ENCODE data around the gene KIF3C.
A peak's percentile ranks its signal among the peaks of the same experiment; 100 is the strongest.
"Not testable (repeated sequence)": the region's sequence is repeated elsewhere in the genome, so short reads cannot be mapped to it uniquely, and the experiment has no call there.

KIF3C gene

DNA sequence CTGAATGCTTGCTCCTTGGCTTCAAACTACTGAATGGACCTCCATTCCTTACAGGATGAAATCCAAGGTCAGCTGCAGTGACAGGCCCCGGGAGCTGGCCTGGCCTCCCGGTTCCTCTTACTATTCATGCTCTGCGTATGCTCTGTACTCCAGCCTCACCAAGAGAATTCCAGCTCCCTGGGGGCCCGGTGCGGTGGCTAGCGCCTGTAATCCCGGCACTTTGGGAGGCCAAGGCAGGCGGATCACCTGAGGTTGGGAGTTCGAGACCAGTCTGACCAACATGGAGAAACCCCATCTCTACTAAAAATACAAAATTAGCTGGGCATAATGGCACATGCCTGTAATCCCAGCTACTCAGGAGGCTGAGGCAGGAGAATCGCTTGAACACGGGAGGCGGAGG is 23.7 kb downstream of the KIF3C start:
- DNase-seq, result not testable (repeated sequence)

DNA sequence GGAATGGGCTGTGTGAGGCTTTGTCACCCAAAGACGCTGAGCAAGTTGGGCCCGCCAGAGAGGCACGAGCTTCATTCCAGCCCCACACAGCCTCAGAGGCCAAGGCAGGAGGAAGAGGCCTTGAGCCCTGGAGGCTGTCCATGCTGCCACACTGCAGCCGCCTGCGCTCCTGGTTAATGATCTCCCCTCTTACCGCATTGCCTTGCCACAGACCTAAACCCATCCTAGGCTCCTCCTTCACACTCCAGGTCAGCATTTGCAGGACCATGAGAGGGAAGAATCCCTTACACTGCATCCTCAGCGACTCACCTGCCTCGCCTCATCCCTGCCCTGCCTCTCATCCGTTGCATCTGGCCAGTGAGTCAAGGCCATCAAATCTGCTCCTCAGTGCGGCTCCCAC is 24.6 kb downstream of the KIF3C start:
- no peak for DNase-seq

DNA sequence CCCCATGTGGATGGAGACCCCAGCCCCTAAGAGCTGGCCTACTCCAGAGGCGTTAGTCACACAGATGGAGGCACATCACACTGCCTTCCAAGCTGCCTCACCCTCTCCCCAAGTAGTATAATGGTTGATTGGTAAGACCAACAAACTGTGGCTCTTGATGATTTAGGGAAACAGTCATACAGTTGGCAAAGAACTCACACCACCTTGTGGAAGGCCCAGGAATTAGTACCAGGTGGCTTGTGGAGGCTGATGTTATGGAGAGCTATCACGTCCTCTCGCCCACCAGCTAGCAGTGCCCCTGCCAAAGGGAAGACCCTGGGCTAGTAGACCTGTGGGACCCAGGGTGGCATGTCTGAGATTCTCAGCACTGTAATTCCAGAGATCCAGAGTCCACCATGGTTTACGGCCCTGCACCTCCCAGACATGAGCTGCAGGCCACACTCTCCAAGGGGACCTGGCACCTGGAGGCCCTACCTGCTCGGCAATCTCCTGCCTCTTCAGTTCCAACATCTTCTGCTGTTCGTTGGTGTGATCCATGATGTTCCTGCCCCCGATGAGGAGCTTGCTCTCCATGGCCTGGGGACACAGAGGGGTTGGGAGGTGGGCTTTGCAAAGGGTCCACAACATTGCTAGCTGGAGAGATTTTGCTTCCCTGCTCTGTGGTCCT is 26.3 kb downstream of the KIF3C start:
- DNase-seq, result no peak

DNA sequence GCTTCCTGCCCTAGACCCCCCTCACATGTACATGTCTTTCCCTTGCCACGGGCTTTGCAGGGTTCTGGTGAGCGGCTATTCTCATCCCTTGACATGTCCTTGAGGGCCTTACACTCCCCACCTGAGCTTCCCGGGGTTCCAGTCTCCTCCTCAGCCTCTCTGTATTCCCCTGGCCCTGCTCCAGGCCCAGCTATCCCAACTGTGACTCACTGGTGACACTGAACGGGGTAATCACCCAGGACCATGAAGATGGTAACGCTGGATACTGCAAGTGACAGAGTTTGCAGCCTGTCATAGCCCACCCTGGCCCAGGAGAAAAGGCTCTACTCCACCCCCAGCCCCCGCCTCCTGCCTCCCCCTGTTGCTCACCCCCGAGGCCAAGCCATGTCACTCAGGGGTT is 27.3 kb downstream of the KIF3C start:
- no peak for DNase-seq

DNA sequence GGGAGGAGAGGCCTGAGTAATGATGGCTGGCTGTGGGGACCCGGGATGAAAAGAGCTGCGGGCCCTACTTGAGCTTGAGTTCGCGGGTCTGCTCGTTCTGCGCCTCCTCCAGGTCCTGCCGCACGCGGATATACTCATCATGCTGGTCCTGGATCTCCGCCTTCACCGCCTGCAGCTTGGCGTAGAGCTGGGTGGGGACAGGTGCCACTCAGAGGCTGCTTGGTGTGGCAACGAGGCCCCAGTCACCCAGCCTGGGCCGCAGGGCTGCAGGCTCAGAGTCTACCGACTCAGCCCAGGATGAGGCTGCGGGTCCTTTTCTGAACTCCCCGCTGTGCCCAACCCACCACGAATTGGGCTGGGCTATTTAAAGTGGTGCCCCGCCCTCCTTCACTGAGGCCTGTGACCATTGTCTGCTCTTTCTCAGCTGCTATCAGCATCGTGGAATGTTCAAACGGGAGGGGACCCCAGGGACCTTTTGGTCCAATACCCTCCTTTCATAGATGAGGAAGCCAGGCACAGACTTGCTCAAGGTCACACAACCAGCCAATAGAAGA is 28.0 kb downstream of the KIF3C start:
- no peak for DNase-seq

DNA sequence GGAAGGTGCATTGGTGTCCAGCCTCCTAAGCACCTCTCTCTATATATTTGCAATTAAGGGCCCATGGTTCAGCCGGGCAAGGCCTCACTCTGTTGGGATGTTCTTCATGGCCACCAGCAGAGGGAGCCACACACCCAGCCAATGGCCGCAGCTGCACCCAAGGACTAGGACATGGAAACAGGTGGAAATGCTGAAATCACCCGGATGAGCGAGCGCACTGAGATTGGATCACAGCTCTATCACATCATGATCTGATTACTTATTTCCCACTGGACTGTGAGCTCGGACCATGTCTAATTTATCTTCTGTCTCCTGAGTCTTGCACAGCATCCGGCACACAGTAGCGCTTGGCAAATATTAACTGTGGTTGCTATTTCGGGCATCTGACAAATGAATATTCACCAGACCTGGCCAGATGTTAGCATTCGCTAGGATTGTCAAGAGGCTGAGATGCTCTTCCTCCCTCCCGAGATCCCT is 31.2 kb downstream of the KIF3C start:
- DNase-seq, result no peak

DNA sequence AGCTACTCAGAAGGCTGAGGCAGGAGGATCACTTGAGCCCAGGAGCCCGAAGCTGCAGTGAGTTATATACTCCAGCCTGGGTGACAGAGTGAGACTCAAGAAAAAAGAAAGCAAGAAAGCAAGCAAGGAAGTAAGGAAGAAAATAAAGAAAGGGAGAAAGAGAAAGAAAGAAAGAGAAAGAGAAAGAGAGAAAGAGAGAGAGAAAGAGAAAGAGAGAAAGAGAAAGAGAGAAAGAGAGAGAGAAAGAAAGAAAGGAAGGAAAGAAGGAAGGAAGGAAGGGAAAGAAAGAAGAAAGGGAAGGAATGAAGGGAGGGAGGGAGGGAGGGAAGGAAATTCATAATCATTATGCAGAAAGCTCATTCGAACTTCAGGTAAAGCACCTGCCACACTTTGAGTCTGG is 33.9 kb downstream of the KIF3C start:
- DNase-seq, result no peak

DNA sequence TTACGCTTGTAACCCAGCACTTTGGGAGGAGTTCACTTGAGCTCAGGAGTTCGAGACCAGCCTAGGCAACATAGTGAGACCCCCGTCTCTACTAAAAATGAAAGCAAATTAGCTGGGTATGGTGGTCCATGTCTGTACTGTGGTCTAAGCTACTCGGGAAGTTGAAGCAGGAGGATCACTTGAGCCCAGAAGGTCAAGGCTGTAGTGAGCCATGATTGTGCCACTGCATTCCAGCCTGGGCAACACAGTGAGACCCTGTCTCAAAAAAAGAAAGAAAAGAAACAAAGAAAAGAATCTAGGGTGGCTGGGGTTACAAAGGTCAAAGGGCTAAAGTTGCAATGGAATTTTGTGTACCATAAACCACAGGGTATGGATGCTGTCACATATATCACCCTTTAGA is 41.3 kb downstream of the KIF3C start:
- no peak for DNase-seq

DNA sequence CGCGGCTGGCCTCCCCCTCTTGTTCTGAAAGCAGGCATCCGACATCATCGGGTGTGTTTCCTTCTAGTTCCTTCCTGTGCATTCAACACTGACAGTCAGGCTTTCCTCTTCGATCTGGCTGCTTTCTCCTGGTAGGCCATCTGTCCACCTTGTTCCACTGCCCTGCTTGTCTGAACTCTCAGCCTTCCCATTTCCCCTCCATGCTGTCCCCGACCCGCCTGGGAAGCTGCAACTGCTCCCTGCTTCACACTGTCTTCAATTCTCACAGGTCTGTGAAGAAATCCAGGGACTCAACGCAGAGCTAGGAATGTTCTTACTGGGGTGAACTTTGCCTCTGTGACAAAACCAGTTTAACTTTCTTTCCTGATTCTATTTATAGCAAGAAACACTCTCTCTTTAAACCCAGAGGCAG is 43.0 kb downstream of the KIF3C start:
- no peak for DNase-seq

DNA sequence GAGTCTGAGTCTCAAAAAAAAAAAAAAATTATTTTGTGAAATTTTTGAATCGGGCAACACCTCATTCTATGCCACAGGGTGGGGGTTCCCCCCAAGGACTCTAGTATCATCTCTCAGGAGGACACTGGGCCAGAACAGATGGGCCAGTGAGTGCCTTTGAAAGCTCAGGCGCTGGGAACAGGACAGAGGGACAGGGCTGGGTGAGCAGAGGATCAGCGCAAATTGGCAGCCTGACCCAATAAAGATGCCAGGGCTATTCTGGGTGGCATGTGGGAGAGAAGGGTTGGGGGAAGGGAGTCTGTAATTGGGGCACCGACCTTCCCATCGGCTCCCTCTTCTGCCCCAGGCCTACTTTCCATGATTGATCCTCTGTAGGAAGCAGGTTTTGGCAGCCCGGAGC is 44.0 kb downstream of the KIF3C start:
- DNase-seq, result no peak

DNA sequence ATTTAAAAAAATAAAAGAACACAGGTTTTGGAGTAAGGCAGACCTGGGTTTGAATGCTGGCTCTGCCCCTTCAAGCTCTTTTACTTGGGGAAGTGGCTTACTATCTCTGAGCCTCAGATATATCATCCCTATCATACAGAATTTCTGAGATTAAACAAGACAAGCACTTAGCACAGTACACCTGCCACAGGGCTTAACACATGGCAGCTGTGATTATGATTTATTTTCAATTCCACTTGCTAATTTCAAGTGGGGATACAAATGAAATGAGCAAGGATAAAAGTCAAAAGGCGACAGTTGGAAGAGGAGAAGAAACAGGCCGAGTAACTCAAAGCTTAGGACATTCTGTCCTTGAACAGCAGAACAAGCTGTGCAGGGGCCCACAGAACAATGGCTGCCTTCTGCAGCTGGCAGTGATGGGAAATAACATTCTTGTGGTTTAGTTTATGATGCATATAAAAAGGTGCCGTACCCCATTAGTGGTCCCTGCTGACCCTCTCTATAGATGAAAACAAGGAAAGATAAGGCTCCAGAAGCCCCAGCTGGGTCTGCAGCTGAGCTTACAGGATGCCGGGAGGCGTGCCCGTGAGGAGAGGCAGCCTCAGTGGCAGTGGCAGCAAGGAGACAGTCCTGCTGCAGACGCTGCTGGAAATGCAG is 45.3 kb downstream of the KIF3C start:
- no peak for DNase-seq

DNA sequence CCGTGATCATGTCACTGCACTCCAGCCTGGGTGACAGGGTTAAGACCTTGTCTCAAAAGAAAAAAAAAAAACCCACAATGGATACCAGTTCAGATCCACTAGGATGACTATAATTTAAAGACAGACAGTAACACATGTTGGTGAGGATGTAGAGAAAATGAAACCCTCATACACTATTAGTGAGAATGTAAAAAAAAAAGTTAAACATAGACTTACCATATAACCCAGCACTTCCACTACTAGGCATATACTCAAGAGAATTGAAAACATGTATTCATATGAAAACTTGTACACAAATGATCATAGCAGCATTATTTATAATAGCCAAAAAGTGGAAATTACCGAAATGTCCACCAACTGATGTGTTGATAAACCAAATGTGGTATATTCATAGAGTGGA is 48.7 kb downstream of the KIF3C start:
- DNase-seq, result no peak

DNA sequence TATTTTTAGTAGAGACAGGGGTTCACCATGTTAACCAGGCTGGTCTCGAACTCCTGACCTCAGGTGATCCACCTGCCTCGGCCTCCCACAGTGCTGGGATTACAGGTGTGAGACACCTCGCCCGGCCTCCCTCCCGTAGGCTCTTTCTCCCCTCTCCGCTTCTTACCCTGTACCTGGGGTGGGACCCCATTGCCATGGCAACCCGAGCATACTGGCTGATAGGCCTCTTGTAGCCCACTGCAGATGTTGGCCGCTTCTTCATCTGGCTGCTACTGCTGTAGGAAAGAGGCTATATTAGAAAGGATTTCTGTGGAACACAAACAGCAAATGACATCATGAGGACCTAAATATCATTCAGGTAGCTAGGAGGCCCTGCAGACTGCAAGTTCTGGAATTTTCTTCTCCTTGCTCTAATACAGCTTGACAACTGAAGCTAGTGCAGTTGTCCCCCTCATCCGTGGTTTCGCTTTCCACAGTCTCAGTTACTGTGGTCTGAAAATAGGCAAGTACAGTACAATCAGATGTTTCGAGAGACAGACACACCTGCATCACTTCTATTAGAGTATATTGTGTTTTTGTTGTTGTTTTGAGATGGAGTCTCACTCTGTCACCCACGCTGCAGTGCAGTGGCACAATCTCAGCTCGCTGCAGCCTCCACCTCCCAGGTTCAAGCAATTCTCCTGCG is 52.4 kb downstream of the KIF3C start:
- no peak for DNase-seq

DNA sequence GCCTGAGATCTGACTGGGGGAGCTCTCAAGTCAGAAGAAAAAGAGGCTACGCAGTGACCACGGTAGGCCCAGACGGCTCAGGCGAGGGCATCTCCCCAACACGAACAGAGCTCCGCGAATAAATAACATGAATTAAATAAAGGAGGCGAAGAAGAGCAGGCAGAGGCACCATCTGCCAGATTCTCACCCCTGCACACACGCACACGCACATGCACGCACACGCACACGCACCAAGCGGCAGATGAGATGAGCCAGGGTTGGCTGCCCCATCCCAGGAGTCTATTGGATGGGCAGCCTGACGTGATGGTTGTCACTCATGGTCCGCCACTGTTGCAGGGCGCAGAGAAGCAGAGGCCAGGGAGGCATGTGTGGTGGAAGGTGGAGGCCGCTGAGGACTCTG is 53.6 kb downstream of the KIF3C start:
- no peak for DNase-seq

DNA sequence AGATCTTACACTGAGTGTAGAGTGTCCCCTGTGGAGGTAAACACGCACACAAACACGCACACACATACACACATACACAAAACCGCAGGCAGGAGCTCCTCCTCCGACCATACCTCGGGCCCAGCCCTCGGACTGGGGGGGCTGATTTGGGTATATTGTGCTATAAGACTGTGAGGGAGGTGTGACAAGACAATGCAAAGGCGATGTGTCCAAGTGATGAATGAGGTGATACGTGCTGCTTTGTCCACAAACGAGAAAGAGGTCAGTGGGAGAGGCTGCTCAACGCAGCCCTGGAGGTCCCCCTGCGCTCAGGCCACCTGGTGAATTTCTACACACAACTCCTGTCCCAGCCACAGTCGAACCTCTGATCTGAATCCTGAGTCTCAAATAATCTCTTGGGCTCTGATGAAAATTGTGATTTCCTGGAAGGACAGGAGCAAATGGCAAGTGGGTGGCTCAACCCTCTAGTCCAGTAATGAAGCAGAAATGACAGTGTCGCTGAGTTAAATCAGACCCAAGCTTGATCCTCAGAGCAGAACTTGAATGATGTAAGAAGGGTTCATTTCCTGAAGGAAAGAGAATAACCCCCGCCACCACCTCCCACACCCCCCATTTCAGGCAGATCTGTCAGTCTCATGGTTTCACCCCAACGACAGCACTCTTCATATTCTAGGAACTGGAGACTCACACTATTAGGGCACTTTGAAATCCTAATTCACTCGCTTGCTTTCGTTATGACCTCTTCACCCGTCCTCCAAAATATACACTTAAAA is 55.1 kb downstream of the KIF3C start:
- DNase-seq, result no peak

DNA sequence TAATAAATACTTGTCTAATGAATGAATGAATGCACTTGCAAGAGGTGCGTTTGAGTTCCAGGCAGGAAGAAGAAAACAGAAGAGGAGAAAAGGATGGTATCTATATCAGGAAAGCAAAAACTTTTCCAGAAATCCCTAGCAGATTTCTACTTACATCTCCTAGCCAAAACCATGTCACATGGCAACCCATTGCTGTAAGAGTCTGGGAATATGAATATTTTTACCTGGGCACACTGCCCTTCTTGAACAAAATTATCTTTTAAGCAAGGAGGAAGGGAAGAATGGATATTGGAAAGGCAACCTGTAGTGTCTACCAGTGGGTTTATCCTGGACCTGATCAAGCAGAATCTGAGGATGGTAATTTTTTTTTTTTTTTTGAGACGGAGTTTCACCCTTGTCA is 59.8 kb downstream of the KIF3C start:
- no peak for DNase-seq

DNA sequence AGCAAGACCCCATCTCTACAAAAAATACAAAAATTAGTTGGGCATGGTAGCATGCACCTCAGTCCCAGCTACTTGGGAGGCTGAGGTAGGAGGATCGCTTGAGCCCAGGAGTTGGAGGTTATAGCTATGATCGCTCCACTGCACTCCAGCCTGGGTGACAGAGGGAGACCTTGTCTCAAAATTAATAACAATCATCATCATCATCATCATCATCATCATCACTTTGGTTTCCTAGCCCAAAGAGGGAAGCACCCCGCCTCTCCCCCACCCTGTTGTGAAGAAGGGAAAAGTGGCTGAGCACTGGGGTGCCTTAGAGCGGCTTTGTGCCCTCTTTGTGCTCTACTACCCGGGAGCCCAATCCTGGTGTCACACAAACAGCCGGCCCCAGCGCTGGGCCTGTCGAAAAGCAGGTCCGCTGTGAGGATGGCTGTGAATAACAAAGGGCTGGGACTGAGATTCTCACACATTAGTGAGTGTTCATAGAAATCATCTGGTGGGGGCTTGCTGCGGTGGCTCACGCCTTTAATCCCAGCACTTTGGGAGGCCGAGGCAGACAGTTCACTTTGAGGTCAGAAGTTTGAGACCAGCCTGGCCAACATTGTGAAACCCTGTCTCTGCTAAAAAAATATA is 61.4 kb downstream of the KIF3C start:
- DNase-seq, result no peak

DNA sequence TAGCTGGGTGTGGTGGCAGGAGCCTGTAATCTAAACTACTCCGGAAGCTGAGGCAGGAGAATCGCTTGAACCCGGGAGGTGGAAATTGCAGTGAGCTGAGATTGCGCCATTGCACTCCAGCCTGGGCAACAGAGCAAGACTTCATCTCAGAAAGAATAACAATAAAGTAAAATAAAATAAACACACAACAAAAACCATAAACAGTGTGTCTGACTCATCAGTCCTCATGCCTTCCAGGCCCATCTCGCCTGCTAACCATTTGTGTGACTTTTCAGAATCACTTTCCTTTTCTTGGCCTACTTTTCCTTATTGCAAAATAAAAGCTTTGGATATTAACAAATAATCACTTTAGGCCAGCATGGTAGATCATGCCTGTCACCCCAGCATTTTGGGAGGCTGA is 62.0 kb downstream of the KIF3C start:
- DNase-seq, result no peak

DNA sequence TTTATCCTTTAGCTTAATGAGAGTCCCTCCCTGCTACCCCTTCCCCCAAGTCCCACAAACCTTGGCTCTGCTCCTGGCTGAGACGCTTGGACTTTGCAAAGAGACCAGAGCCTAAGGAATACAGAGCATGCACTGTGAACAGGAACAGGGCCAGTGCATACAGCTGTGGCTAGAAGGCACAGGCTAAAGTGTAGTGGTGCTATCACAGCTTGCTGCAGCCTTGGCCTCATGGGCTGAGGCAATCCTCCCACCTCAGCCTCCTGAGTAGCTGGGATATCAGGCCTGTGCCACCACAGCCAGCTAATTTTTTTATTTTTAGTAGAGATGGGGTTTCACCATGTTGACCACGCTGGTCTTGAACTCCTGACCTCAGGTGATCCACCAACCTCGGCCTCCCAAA is 64.5 kb downstream of the KIF3C start:
- DNase-seq, result no peak

DNA sequence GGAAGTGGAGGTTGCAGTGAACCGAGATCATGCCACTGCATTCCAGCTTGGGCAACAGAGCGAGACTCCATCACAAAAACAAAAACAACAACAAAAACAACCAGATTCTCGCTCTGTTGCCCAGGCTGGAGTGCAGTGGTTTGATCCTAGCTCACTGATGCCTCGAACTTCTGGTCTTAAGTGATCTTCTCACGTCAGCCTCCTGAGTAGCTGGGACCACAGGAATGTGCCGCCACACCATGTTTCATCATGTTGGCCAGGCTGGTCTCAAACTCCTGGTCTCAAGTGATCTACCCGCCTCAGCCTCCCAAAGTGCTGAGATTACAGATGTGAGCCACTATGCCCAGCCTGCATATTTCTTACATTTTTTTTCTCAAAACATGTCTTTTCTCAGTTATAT is 64.9 kb downstream of the KIF3C start:
- not testable (repeated sequence) for DNase-seq

DNA sequence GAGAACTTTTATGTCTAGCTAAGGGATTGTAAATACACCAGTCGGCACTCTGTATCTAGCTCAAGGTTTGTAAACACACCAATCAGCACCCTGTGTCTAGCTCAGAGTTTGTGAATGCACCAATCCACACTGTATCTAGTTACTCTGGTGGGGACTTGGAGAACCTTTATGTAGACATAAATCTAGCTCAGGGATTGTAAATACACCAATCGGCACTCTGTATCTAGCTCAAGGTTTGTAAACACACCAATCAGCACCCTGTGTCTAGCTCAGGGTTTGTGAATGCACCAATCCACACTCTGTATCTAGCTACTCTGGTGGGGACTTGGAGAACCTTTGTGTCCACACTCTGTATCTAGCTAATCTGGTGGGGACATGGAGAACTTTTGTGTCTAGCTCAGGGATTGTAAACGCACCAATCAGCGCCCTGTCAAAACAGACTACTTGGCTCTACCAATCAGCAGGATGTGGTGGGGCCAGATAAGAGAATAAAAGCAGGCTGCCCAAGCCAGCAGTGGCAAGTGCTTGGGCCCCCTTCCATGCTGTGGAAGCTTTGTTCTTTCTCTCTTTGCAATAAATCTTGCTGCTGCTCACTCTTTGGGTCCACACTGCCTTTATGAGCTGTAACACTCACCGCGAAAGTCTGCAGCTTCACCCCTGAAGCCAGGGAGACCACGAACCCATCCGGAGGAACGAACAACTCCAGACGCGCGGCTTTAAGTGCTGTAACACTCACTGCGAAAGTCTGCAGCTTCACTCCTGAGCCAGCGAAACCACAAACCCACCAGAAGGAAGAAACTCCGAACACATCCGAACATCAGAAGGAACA is 66.1 kb downstream of the KIF3C start:
- DNase-seq, result peak; percentile 25

DNA sequence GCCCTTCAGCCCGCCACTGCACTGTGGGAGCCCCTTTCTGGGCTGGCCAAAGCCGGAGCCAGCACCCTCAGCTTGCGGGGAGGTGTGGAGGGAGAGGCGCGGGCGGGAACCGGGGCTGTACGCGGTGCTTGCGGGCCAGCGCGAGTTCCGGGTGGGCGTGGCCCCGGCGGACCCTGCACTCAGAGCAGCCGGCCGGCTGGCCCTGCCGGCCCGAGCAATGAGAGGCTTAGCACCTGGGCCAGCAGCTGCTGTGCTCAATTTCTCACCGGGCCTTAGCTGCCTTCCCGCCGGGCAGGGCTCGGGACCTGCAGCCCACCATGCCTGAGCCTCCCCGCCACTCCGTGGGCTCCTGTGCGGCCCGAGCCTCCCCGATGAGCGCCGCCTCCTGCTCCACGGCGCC is 66.9 kb downstream of the KIF3C start:
- DNase-seq, result not testable (repeated sequence)

Data from SIG-M5 (cell line).